HepG2 (cell line): ENCODE data around the gene NAGS. TPM values are rescaled to one million over a fixed set of nuclear protein-coding genes. Genes with fewer than 3 reads are reported as not detected.

Experiments used
- AGO1 ChIP-seq: fragments of 200-400 bp; formaldehyde crosslinking; IDR thresholded peaks from 2 replicates; pipeline ENCODE4 v1.6.1; 2017; ENCODE audit warnings: mild to moderate bottlenecking, low read depth, low read length, moderate library complexity; ENCODE audit not compliant: poor library complexity, severe bottlenecking
- ATAD3A ChIP-seq: sonication (generic); formaldehyde crosslinking; IDR thresholded peaks from 2 replicates; pipeline ENCODE4 v1.4.0; 2020; ENCODE audit warnings: missing genetic modification reagents
- CEBPG ChIP-seq: IDR thresholded peaks from 2 replicates; pipeline ENCODE4 v1.6.1; 2016
- E2F5 ChIP-seq: sonication (generic); formaldehyde crosslinking; conservative IDR thresholded peaks from 2 replicates; pipeline ENCODE4 v1.4.0; 2020; ENCODE audit warnings: missing genetic modification reagents
- HBP1 ChIP-seq: IDR thresholded peaks from 2 replicates; pipeline ENCODE4 v1.6.1; 2016; ENCODE audit warnings: low read depth, control low read depth
- JUND ChIP-seq: sonication (generic); formaldehyde crosslinking; IDR thresholded peaks from 2 replicates; pipeline ENCODE4 v1.8.0; 2022; ENCODE audit warnings: mild to moderate bottlenecking, missing genetic modification reagents
- MAFF ChIP-seq: IDR thresholded peaks from 2 replicates; pipeline ENCODE4 v1.6.1; 2011; ENCODE audit warnings: low read depth, low read length, improper control_type of control experiment
- MTF1 ChIP-seq: sonication (generic); formaldehyde crosslinking; IDR thresholded peaks from 2 replicates; pipeline ENCODE4 v1.5.0; 2020; ENCODE audit warnings: missing genetic modification reagents
- NFKB2 ChIP-seq: sonication (generic); formaldehyde crosslinking; IDR thresholded peaks from 2 replicates; pipeline ENCODE4 v1.4.0; 2020; ENCODE audit warnings: missing genetic modification reagents, borderline replicate concordance
- PITX1 ChIP-seq: sonication (generic); formaldehyde crosslinking; IDR thresholded peaks from 2 replicates; pipeline ENCODE4 v1.5.1; 2020; ENCODE audit warnings: mild to moderate bottlenecking, missing genetic modification reagents
- SMAD3 ChIP-seq: sonication (generic); formaldehyde crosslinking; IDR thresholded peaks from 2 replicates; pipeline ENCODE4 v1.4.0; 2020; ENCODE audit warnings: missing genetic modification reagents
- SOX5 ChIP-seq: IDR thresholded peaks from 2 replicates; pipeline ENCODE4 v1.6.1; 2016; ENCODE audit warnings: borderline replicate concordance
- ZBTB44 ChIP-seq: sonication (generic); formaldehyde crosslinking; IDR thresholded peaks from 2 replicates; pipeline ENCODE4 v1.4.0; 2020; ENCODE audit warnings: missing genetic modification reagents
- ZNF225 ChIP-seq: sonication (generic); formaldehyde crosslinking; IDR thresholded peaks from 2 replicates; pipeline ENCODE4 v1.4.0; 2020; ENCODE audit warnings: mild to moderate bottlenecking, missing genetic modification reagents
- ZNF251 ChIP-seq: sonication (generic); formaldehyde crosslinking; IDR thresholded peaks from 2 replicates; pipeline ENCODE4 v1.9.0; 2021; ENCODE audit warnings: mild to moderate bottlenecking, missing genetic modification reagents
- ZNF275 ChIP-seq: sonication (generic); formaldehyde crosslinking; IDR thresholded peaks from 2 replicates; pipeline ENCODE4 v1.8.0; 2022; ENCODE audit warnings: missing genetic modification reagents, mild to moderate bottlenecking, inconsistent platforms, borderline replicate concordance
- ZNF276 ChIP-seq: sonication (generic); formaldehyde crosslinking; IDR thresholded peaks from 2 replicates; pipeline ENCODE4 v1.4.0; 2020; ENCODE audit warnings: mild to moderate bottlenecking, low read depth, missing genetic modification reagents
- ZNF552 ChIP-seq: sonication (generic); formaldehyde crosslinking; IDR thresholded peaks from 2 replicates; pipeline ENCODE4 v1.9.0; 2022; ENCODE audit warnings: missing genetic modification reagents, mild to moderate bottlenecking, borderline replicate concordance
- ZXDC ChIP-seq: sonication (generic); formaldehyde crosslinking; IDR thresholded peaks from 2 replicates; pipeline ENCODE4 v1.5.0; 2020; ENCODE audit warnings: mild to moderate bottlenecking, missing genetic modification reagents
- polyA plus RNA-seq, 8 experiments: library from polyadenylated mRNA; depleted of rRNA in 3 of 8; stranded (reverse) in 7 of 8; unstranded in 1 of 8; fragments of >200 nt; fragmentation: Illumina TruSeq in 4 of 8; extraction: Trizol in 4 of 8; gene quantifications; 2 replicates each; pipeline versions ENCODE4 v1.2.1 to v1.2.3, GENCODE V29; 2011 to 2016; ENCODE audit warnings: low read depth in 4 of 8, missing spikeins in 1 of 8, mixed read lengths in 1 of 8; ENCODE audit not compliant: insufficient read depth in 1 of 8
- total RNA-seq, 5 experiments: library from RNA; depleted of rRNA; stranded (reverse); fragments of >200 nt; fragmentation: Illumina TruSeq; extraction: Trizol; gene quantifications; 2 replicates each; pipeline ENCODE4 v1.2.3, GENCODE V29; 2016; ENCODE audit warnings: low read depth in 1 of 5

Gene NAGS
- total and polyA plus RNA-seq, 2 of the 13 experiments (the other 11 are each of a cell fraction or from before 2014, with no cell fraction given) = 4.3 to 5.1 TPM

GRCh38 chr17:44014437-44015172 lies 10.2 kb downstream of the NAGS start, which contains the start of gene TMEM101 (continued):
- TF ChIP-seq AGO1 (peak; percentile 85), SMAD3 (peak; percentile 97), ZBTB44 (CRISPR knock-in tag) (no peak), E2F5 (CRISPR knock-in tag) (no peak), SOX5 (peak; percentile 86), CEBPG (CRISPR knock-in tag) (peak; percentile 67), NFKB2 (CRISPR knock-in tag) (peak; percentile 86; the same call in 1 of the 2 replicates), ZNF275 (CRISPR knock-in tag) (no peak; the same call in 1 of the 2 replicates), MAFF (no peak), ZNF251 (no peak), ZXDC (CRISPR knock-in tag) (peak; percentile 93; the same call in 1 of the 2 replicates), ZNF552 (CRISPR knock-in tag) (peak; percentile 96; the same call in 1 of the 2 replicates), PITX1 (CRISPR knock-in tag) (peak; percentile 91), MTF1 (CRISPR knock-in tag) (peak; percentile 66; the same call in 1 of the 2 replicates), HBP1 (CRISPR knock-in tag) (peak; percentile 87), ZNF276 (CRISPR knock-in tag) (peak; percentile 93), ATAD3A (CRISPR knock-in tag) (0 out of 2 replicates have a peak, but pooled peaks have one; percentile 45), ZNF225 (CRISPR knock-in tag) (peak; percentile 85; the same call in 1 of the 2 replicates), JUND (CRISPR knock-in tag) (no peak; the same call in 1 of the 2 replicates)
